ENCODE measurements around the gene CHRM4.

Gene CHRM4

DNA sequence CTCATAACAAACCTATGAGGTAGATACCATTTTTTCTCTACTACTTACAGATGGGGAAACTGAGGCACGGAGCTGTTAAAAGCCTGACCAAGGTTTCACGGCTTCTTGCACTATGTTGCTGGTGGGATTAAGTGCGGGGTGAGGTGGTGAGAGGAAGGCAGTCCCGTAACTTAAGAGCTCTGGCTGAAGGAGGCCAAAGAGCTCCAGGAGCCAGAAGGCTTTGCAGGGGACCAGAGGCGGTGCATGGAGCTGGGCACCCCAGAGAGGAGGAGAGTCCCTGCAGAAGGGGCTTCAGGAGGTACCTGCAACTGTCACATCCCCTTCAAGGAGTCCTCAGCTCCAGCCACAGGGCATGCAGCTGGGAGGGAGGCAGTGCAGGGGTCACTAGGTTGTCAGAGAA is 4.1 kb downstream of the CHRM4 start:
- peaks cover 43% of the 10 kb centered on the region for H3K27me3 ChIP-seq (ENCODE audit: insufficient read depth, low read depth)

DNA sequence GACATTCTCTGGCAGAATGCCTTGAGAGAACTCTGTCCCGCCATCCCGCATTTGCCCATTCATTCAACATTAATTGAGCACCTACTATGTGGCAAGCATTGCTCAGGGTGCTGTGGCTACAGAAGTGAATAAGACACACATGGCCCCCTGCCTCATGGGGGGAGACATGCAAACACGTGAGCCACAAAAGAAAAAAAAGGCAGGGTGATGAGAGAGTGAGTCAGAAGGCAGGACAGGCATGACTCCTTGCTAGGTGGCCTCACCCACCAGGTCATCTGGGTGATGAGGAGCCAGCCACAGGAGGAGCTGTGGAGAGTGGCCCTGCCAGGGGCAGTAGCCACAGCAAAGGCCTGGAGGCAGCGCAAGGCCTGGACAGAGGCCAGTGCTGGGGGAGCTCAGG is 4.9 kb downstream of the CHRM4 start:
- H3K27me3 ChIP-seq (ENCODE audit: insufficient read depth, low read depth) = peaks cover 50% of the 10 kb centered on the region
- no peaks in the 10 kb centered on the region for H3K36me3 ChIP-seq (ENCODE audit: insufficient read depth)
- H3K4me1 ChIP-seq (ENCODE audit: low read depth, poor library complexity, severe bottlenecking) = no peaks in the 10 kb centered on the region
- no peak overlapping the region for H3K27ac ChIP-seq
- no peaks in the 10 kb centered on the region for H3K79me2 ChIP-seq (ENCODE audit: insufficient read depth, low read depth)
- TF ChIP-seq, protein P1, sequence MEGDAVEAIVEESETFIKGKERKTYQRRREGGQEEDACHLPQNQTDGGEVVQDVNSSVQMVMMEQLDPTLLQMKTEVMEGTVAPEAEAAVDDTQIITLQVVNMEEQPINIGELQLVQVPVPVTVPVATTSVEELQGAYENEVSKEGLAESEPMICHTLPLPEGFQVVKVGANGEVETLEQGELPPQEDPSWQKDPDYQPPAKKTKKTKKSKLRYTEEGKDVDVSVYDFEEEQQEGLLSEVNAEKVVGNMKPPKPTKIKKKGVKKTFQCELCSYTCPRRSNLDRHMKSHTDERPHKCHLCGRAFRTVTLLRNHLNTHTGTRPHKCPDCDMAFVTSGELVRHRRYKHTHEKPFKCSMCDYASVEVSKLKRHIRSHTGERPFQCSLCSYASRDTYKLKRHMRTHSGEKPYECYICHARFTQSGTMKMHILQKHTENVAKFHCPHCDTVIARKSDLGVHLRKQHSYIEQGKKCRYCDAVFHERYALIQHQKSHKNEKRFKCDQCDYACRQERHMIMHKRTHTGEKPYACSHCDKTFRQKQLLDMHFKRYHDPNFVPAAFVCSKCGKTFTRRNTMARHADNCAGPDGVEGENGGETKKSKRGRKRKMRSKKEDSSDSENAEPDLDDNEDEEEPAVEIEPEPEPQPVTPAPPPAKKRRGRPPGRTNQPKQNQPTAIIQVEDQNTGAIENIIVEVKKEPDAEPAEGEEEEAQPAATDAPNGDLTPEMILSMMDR (conservative IDR thresholded peaks at IDR 0.05; ENCODE audit: low read depth, low read length) = no peak
- no peak overlapping the region for H3K4me2 ChIP-seq
- no peak overlapping the region for H3K9ac ChIP-seq
- no peaks in the 10 kb centered on the region for H4K20me1 ChIP-seq (ENCODE audit: insufficient read depth)
- H2AFZ ChIP-seq (ENCODE audit: low read depth) = no peak overlapping the region
- no peak overlapping the region for H3K4me3 ChIP-seq (IDR thresholded peaks at IDR 0.05; ENCODE audit: insufficient read depth, low read depth, low read length)

More for the DNA sequence above, 4.1 kb downstream of the CHRM4 start:
- no peak overlapping the region for H3K4me3 ChIP-seq (IDR thresholded peaks at IDR 0.05; ENCODE audit: insufficient read depth, low read depth, low read length)
- no peak overlapping the region for H3K9ac ChIP-seq
- H3K4me2 ChIP-seq = no peak overlapping the region
- TF ChIP-seq, protein P1 (conservative IDR thresholded peaks at IDR 0.05; ENCODE audit: low read depth, low read length) = no peak
- no peak overlapping the region for H3K27ac ChIP-seq
- H3K4me1 ChIP-seq (ENCODE audit: low read depth, poor library complexity, severe bottlenecking) = no peaks in the 10 kb centered on the region
- no peaks in the 10 kb centered on the region for H3K79me2 ChIP-seq (ENCODE audit: insufficient read depth, low read depth)
- no peaks in the 10 kb centered on the region for H3K36me3 ChIP-seq (ENCODE audit: insufficient read depth)
- no peaks in the 10 kb centered on the region for H4K20me1 ChIP-seq (ENCODE audit: insufficient read depth)
- H2AFZ ChIP-seq (ENCODE audit: low read depth) = no peak overlapping the region

DNA sequence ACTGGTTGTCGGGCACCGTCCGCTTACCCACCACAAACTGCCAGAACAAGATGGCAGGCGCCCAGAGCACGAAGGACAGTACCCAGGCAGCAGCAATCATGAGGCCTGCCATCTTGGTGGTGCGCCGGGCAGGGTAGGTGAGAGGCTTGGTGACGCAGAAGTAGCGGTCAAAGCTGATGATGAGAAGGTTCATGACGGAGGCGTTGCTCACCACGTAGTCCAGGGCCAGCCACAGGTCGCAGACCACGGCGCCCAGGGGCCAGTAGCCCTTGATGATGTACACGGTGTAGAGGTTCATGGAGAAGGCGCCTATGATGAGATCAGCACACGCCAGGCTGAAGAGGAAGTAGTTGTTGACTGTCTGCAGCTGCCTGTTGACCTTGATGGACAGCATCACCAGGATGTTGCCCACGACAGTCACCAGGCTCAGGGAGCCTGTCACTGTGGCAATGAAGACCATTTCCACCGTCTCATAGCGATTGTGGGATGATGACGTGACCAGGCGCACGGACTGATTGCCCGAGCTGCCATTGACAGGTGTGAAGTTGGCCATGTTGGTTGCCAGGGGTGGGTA is 5.5 kb downstream of the CHRM4 start:
- no peak overlapping the region for H3K4me3 ChIP-seq (IDR thresholded peaks at IDR 0.05; ENCODE audit: insufficient read depth, low read depth, low read length)
- no peaks in the 10 kb centered on the region for H3K4me1 ChIP-seq (ENCODE audit: low read depth, poor library complexity, severe bottlenecking)
- H2AFZ ChIP-seq (ENCODE audit: low read depth) = no peak overlapping the region
- peaks cover 50% of the 10 kb centered on the region for H3K27me3 ChIP-seq (ENCODE audit: insufficient read depth, low read depth)
- H3K36me3 ChIP-seq (ENCODE audit: insufficient read depth) = no peaks in the 10 kb centered on the region
- no peaks in the 10 kb centered on the region for H4K20me1 ChIP-seq (ENCODE audit: insufficient read depth)
- no peak overlapping the region for H3K9ac ChIP-seq
- H3K4me2 ChIP-seq = no peak overlapping the region
- H3K79me2 ChIP-seq (ENCODE audit: insufficient read depth, low read depth) = no peaks in the 10 kb centered on the region
- no peak overlapping the region for H3K27ac ChIP-seq
- TF ChIP-seq, protein P1 (conservative IDR thresholded peaks at IDR 0.05; ENCODE audit: low read depth, low read length) = no peak

DNA sequence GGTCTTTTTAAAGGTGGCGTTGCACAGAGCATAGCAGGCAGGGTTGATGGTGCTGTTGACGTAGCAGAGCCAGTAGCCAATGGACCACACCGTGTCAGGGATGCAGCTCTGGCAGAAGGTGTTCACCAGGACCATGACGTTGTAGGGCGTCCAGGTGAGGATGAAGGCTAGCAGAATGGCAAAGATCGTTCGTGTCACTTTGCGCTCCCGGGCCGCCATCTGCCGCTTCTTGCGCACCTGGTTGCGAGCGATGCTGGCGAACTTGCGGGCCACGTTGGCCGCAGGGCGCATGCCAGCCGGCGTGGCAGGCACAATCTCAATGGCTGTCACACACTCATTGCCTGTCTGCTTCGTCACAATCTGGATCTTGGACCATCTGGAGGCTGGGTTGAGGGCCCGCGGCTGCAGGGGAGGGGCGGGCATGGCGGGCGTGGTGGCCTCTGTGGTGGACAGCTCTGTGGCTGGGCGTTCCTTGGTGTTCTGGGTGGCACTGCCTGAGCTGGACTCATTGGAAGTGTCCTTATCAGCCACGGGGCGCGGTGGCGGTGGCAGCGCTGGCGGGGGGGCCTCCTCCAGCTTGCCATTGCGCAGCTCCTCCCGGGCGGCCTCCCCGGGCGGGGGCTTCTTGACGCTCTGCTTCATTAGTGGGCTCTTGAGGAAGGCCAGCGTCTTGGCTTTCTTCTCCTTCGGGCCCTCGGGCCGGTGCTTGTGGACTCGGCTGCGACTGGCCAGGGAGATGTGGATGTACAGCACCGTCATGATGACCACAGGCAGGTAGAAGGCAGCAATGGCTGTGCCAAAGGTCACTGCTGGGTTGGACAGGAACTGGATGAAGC is 6.2 kb downstream of the CHRM4 start:
- H4K20me1 ChIP-seq (ENCODE audit: insufficient read depth) = no peaks in the 10 kb centered on the region
- H3K4me3 ChIP-seq (IDR thresholded peaks at IDR 0.05; ENCODE audit: insufficient read depth, low read depth, low read length) = no peak overlapping the region
- H3K9ac ChIP-seq = no peak overlapping the region
- no peak overlapping the region for H3K27ac ChIP-seq
- peaks cover 44% of the 10 kb centered on the region for H3K27me3 ChIP-seq (ENCODE audit: insufficient read depth, low read depth)
- H3K4me1 ChIP-seq (ENCODE audit: low read depth, poor library complexity, severe bottlenecking) = peaks cover 2% of the 10 kb centered on the region
- H2AFZ ChIP-seq (ENCODE audit: low read depth) = no peak overlapping the region
- no peaks in the 10 kb centered on the region for H3K36me3 ChIP-seq (ENCODE audit: insufficient read depth)
- no peaks in the 10 kb centered on the region for H3K79me2 ChIP-seq (ENCODE audit: insufficient read depth, low read depth)
- H3K4me2 ChIP-seq = no peak overlapping the region
- TF ChIP-seq, protein P1 (conservative IDR thresholded peaks at IDR 0.05; ENCODE audit: low read depth, low read length) = no peak
